Fibroblast of peridontal ligament (primary cell): ENCODE results near the gene RNF121.

Source experiments
- DNase-seq: peaks from one replicate; pipeline ENCODE4 v3.0.0-alpha.2; 2010; ENCODE audit errors: extremely low read depth

Gene RNF121

DNA sequence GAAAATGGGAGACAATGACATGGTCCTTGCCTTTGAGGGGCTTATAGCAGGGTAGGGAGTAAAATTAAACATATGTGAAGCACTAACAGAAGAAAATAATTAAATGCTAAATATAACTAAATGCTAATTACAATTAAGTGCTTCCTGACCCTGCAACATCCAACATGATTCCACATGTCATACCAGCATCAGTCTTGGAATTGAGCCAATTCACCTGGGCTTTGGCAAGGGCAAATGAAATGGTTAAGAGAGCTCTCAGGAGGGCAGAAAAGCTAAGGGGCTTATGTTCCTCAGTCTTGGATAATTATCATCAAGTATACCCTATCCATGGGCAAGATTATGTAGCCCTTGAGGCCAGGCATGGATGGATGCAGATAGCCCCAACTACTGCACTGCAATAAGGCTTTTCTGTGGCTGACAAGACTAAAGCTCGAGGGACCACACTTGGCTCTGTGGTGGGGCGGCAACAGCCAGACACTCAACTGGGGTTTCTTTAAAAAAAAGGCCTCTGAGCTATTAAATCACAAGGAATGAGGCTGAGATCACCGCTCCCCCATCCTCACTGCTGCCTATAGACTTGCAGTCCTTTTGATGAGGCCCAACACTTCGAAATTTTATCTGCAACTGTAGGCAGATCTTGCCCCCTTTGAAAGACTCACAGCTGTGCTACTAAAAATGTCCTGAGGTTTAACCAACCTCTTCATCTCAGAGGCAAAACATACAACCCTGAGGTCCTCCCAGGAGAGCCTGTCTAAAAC is 108.9 kb downstream of the RNF121 start:
- peak; percentile 60 for DNase-seq

DNA sequence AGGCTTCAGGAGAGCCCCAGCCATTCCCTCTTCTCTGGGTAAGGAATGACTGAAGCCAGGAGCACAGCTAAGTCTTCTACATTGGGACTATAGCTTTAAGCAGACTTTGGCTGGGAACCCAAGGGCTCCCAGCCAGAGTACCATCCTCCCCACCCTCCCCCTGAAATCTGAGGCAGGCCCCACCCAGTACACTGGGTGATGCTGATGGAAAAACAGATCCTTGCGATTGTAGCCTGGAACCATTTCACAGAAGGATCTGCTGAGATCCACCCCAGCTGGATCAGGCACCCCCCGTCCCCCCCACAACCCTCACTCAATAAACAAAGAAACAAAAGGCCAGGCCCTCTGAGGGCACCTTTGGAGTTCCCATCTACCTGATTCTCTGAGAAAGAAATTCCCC is 109.6 kb downstream of the RNF121 start:
- peak; percentile 82 for DNase-seq

DNA sequence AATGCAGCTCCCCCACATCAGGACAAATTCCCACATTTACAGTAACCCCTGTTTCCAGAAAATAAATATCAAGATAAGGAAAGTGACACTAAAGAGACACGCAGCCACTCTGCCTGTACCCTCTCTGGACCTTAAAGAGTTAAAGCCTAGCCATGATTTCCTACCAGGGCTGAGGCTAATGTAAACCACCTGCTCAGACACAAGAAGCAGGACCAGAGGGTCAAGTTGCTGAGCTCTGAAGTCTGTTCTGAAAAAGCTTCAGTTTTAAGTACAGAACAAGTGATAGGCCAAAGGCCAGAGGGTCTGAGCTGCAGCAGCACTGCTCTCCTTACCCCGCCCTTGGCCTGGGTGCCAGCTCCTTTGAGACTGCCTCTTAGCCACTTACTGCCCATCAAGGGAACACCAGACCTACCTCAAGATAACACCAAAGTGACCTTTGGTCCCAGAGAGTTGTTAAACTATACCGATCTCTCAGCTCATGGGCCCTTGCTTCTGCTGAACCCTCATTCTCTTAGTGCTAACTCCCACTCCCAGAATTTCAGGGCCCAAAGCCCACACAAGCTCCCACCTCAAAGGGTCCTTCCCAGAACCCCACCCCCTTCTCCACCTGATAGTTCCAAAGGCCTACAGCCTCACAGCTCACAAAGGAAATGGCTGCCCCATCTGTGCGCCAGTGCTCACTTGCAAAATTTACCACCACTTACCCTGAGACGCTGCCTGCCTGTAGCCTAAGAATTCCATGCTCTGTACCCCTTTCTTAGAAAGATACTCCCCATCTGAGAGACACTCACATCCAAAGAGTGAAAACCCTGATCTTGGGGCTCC is 110.4 kb downstream of the RNF121 start:
- peak; percentile 81 for DNase-seq

DNA sequence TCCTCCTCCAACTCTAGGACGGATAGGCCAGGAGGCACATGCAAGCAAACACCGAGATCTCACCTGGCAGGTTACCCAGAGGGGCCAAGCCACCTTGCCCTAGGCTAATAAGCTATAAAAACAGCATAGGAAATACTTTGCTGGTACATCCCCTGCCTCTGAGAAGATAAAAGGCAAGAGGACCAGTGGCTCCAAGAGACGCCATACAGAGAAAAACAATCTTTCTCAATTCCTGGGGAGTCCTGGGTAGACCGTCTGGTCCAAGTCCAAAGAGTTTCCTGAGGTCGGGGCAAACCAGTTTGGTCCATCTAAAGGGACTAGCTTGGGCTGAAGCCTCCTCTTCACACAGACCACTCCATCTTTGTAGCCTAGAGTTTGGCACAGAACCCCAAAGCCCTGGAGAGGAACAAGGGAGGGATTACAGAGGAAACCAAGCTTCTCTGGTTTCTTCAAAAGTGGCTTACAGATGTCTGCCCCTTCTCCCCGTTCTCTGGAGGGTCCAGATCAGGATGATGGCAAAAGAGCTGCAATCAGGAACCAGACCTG is 111.1 kb downstream of the RNF121 start:
- DNase-seq, result no peak

DNA sequence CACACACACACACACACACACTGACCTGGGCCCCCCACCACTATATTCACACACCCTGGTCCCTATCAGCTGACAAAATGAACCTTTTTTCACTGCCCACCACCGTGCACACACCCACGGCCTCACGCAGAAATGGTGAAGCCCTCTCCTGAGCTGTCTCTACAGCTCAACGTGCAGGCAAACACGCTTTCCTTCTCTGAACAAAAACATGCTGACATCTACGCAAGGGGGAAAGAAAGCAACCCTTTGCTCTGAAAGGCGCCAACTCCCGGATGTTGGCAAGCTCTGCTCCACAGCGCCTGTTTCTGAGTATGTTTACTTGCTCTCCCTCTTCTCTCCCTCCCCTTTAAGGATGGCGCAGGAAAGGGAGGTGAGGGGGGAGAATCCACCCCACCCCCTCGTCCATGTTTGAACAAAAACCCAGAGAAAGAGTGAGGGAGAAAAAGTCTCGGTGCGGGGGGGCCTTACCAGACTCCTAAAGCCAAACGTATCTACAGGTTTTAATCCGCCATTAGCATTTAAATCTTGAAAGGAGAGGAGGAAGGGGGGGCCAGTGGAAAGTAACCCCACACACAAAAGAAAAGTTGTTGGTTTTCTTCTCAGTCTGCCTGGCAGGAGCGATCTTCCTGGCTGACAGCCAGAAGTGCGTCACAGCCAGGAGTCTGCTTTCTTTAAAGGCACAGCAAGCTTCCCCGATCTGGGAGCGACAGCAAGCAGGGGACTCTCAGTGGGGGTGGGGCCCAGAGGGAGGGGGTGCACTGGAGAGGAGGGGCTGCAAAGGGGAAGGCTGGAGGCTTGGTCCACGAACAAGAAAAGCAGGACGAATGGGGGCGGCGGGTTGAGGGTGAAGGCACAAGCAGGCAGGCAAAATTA is 111.9 kb downstream of the RNF121 start:
- peak; percentile 96 for DNase-seq

GRCh38 chr11:72041364-72042063 is 112.7 kb downstream of the RNF121 start:
- peak; percentile 76 for DNase-seq

DNA sequence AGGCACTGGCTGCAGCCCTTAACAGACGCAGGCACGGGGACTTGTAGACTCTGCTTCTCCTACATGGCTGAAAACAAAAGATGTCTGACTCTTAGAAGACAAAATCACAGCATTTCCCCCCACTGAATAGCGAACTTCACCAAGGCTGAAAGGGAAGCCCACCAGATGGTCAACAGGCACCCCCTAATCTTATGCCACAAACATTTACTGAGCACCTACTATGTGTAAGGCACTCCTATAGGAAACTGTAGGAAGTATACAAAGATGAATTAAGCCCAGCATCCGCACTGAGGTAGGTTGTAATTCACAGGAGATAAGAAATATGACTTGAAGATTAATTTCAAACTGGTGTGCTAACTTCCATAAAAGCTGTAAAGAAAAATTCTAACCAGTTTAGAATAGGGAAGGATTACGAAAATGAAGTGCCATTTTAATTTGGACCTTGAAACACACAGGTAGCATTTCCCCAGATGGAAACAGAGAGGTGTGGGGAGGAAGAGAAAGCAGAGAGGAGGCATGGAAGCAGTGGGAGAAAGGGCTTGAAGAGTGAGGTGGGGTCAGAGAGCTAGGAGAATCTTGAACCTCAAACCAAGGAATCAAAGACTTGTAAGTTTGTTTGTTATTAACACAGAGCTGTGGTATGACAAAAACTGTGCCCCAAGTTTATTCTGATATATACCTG is 113.4 kb downstream of the RNF121 start:
- DNase-seq, result no peak

DNA sequence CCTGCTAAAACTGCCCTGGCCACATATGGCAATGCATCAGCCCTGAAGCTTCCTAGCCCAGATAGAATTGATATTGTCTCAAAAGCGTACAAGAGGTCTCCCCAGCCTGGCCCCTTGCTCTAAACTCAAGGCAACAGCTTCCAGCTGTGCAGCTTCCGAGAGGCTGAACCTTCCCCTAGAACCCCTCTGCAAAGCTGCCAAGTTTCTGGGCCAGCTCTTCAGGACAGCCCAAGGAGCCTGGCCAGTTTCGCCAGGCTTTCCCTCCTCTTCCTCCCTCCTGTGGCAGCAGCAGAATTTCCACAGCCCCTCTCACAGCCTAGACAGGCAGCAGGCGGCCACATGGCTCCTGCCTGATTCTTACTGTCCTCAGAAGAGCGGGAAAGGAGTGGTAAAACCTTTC is 117.0 kb downstream of the RNF121 start:
- no peak for DNase-seq
